Eye (tissue), 1 donor: ENCODE results near the gene TRIO.
A peak's percentile ranks its signal among the peaks of the same experiment; 100 is the strongest.
"Not testable (repeated sequence)": the region's sequence is repeated elsewhere in the genome, so short reads cannot be mapped to it uniquely, and the experiment has no call there.

Experiments used
- DNase-seq: peaks from one replicate; pipeline ENCODE4 v3.0.0-alpha.2; 2015

TRIO gene

GRCh38 chr5:14528926-14529325 is 385.8 kb downstream of the TRIO start:
- no peak for DNase-seq

- no peak for DNase-seq
Observed at GRCh38 chr5:14531668-14532067, 388.5 kb downstream of the TRIO start.

GRCh38 chr5:14532180-14532579 is 389.0 kb downstream of the TRIO start:
- DNase-seq: no peak

GRCh38 chr5:14534773-14535172 is 391.6 kb downstream of the TRIO start:
- peak; percentile 6 for DNase-seq

- no peak for DNase-seq
Observed at GRCh38 chr5:14545308-14545707, 402.2 kb downstream of the TRIO start.

- no peak for DNase-seq
Observed at GRCh38 chr5:14545862-14546261, 402.7 kb downstream of the TRIO start.

GRCh38 chr5:14547666-14548065 is 404.5 kb downstream of the TRIO start:
- DNase-seq: no peak

GRCh38 chr5:14551211-14551610 is 408.1 kb downstream of the TRIO start:
- DNase-seq: no peak

GRCh38 chr5:14552017-14552416 is 408.9 kb downstream of the TRIO start:
- no peak for DNase-seq

GRCh38 chr5:14554288-14554687 is 411.1 kb downstream of the TRIO start:
- DNase-seq: not testable (repeated sequence)

GRCh38 chr5:14556015-14556414 is 412.9 kb downstream of the TRIO start:
- no peak for DNase-seq

GRCh38 chr5:14557203-14557770 is 414.1 kb downstream of the TRIO start:
- DNase-seq: peak; percentile 26

GRCh38 chr5:14557791-14558415 is 414.8 kb downstream of the TRIO start:
- DNase-seq: no peak
